Naive thymus-derived CD4-positive, alpha-beta T cell (primary cell): ENCODE measurements around the gene MED12L. TPM values are rescaled to one million over a fixed set of nuclear protein-coding genes. Genes with fewer than 3 reads are reported as not detected.
"Not testable (repeated sequence)": the region's sequence is repeated elsewhere in the genome, so short reads cannot be mapped to it uniquely, and the experiment has no call there.

Experiments
- ATAC-seq: fragments of 150-1000 bp; cut with Tn5 transposase; 2 replicates; pipeline ENCODE4 v1.10.0; 2021; ENCODE audit warnings: mild to moderate bottlenecking, moderate library complexity
- CTCF ChIA-PET: fragments of 350-600 bp; sonication (Branson Sonifier 250); formaldehyde crosslinking; loops from one replicate; lab custom pipeline; 2021; ENCODE audit warnings: antibody characterized with exemption; lab: Charles Lee
- POLR2A ChIA-PET: fragments of 350-600 bp; sonication (Branson Sonifier 250); formaldehyde crosslinking; loops from one replicate; lab custom pipeline; 2021; ENCODE audit warnings: antibody characterized with exemption, inconsistent platforms; lab: Charles Lee
- DNase-seq, 9 donors: peaks; one replicate each; pipeline versions ENCODE4 v3.0.0 to v3.0.0-alpha.2; 2020 to 2022; ENCODE audit warnings: mixed read lengths in 1 of 9
- H3K27ac ChIP-seq: one replicate; pipeline ENCODE4 v1.7.0; 2013; ENCODE audit warnings: mild to moderate bottlenecking, low read depth, low read length, moderate library complexity
- H3K27me3 ChIP-seq, 2 donors: one replicate each; pipeline ENCODE4 v1.7.0; 2013; ENCODE audit warnings: low read length in 2 of 2, mild to moderate bottlenecking in 2 of 2, moderate library complexity in 2 of 2; ENCODE audit not compliant: control insufficient read depth in 2 of 2, insufficient read depth in 2 of 2
- H3K36me3 ChIP-seq, 3 experiments: 1 replicate in 2 of 3; 2 replicates in 1 of 3; pipeline ENCODE4 v1.7.0; 2013; ENCODE audit warnings: low read length in 3 of 3, mild to moderate bottlenecking in 3 of 3, moderate library complexity in 1 of 3; ENCODE audit not compliant: insufficient read depth in 3 of 3, control insufficient read depth in 2 of 3
- H3K4me1 ChIP-seq, 2 donors: one replicate each; pipeline ENCODE4 v1.7.0; 2013; ENCODE audit warnings: low read length in 2 of 2, mild to moderate bottlenecking in 2 of 2, moderate library complexity in 1 of 2; ENCODE audit not compliant: control insufficient read depth in 2 of 2, insufficient read depth in 2 of 2
- H3K4me3 ChIP-seq: 2 replicates; pipeline ENCODE4 v1.7.0; 2013; ENCODE audit warnings: mild to moderate bottlenecking, low read length
- H3K9me3 ChIP-seq, 3 experiments: 1 replicate in 2 of 3; 2 replicates in 1 of 3; pipeline ENCODE4 v1.7.0; 2013; ENCODE audit warnings: low read length in 3 of 3; ENCODE audit not compliant: control insufficient read depth in 2 of 3
- H3K27ac Mint-ChIP-seq, 9 donors: one replicate each; pipeline ENCODE4 v1.8.0; 2020 to 2022; ENCODE audit warnings: mixed read lengths in 9 of 9, mild to moderate bottlenecking in 8 of 9, moderate library complexity in 5 of 9, inconsistent platforms in 2 of 9
- H3K27me3 Mint-ChIP-seq, 5 donors: one replicate each; pipeline ENCODE4 v1.8.0; 2021 to 2022; ENCODE audit warnings: mixed read lengths in 5 of 5, mild to moderate bottlenecking in 1 of 5
- H3K36me3 Mint-ChIP-seq, 5 donors: one replicate each; pipeline ENCODE4 v1.8.0; 2020 to 2022; ENCODE audit warnings: mixed read lengths in 5 of 5, mild to moderate bottlenecking in 3 of 5, inconsistent platforms in 1 of 5
- H3K4me1 Mint-ChIP-seq, 7 donors: one replicate each; pipeline ENCODE4 v1.8.0; 2020 to 2022; ENCODE audit warnings: mixed read lengths in 7 of 7, mild to moderate bottlenecking in 3 of 7, inconsistent platforms in 1 of 7
- H3K4me3 Mint-ChIP-seq, 10 donors: one replicate each; pipeline ENCODE4 v1.8.0; 2020 to 2022; ENCODE audit warnings: mild to moderate bottlenecking in 10 of 10, mixed read lengths in 10 of 10, moderate library complexity in 6 of 10, inconsistent platforms in 2 of 10
- H3K9me3 Mint-ChIP-seq, 11 donors: one replicate each; pipeline ENCODE4 v1.8.0; 2020 to 2022; ENCODE audit warnings: mixed read lengths in 11 of 11, mild to moderate bottlenecking in 4 of 11, inconsistent platforms in 1 of 11, moderate library complexity in 1 of 11
- intact Hi-C, 2 donors: fragments of 100-400 bp; cut with micrococcal nuclease; formaldehyde crosslinking; loops; one replicate each; pipeline ENCODE4 v1.15.1; 2023
- polyA plus RNA-seq, 2 donors: library from polyadenylated mRNA; unstranded; fragments of 300-500 nt; fragmentation: Illumina TruSeq; gene quantifications; one replicate each; pipeline ENCODE4 v1.2.3, GENCODE V29; 2021
- total RNA-seq, 6 experiments: library from RNA in 5 of 6; stranded (reverse) in 5 of 6; gene quantifications; 1 replicate in 5 of 6; 2 replicates in 1 of 6; pipeline ENCODE4 v1.2.3 and lab custom pipeline; 2021 to 2026

MED12L gene
- total and polyA plus RNA-seq, 7 experiments from 2014 or later, result 0.32 to 4.9 (median 0.68) TPM; not detected in 2

DNA sequence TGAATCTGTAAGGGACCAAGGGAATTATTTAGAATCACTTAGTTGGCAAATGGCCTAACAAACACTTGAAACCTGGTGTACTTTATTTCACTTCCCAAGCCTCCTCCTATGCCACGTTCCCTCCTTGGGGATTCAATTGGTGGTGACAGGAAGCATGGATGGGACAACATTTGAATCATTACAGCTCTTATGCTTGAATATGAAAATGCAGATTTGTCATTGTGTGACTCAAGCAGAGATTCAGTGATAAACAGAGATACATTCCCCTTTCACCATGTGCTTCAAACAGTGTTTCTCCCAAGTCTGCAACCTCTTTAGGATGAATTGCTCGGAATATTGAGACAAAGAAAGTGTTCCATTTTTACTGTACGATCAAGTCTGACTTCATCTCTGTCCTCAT is 32.7 kb upstream of the MED12L start:
- no peak overlapping the region for H3K27ac ChIP-seq
- H3K9me3 ChIP-seq, result no peaks in the 10 kb centered on the region
- peaks cover 0 to 2% (median 0%) of the 10 kb centered on the region in 11 donors for H3K9me3 Mint-ChIP-seq
- no peak overlapping the region for H3K27ac Mint-ChIP-seq
- POLR2A ChIA-PET, result no interaction called here
- H3K4me3 ChIP-seq, result no peak overlapping the region
- DNase-seq (no peak), ATAC-seq (no peak)
- H3K27me3 Mint-ChIP-seq, result peaks cover 9 to 29% (median 13%) of the 10 kb centered on the region in 5 donors
- no peak overlapping the region for H3K4me3 Mint-ChIP-seq
- CTCF ChIA-PET, result no interaction called here
- no peaks in the 10 kb centered on the region for H3K27me3 ChIP-seq
- intact Hi-C loops, result no loop called here
- H3K4me1 ChIP-seq, result no peaks in the 10 kb centered on the region
- no peaks in the 10 kb centered on the region for H3K4me1 Mint-ChIP-seq
- H3K36me3 Mint-ChIP-seq, result no peaks in the 10 kb centered on the region
- H3K36me3 ChIP-seq, result no peaks in the 10 kb centered on the region

DNA sequence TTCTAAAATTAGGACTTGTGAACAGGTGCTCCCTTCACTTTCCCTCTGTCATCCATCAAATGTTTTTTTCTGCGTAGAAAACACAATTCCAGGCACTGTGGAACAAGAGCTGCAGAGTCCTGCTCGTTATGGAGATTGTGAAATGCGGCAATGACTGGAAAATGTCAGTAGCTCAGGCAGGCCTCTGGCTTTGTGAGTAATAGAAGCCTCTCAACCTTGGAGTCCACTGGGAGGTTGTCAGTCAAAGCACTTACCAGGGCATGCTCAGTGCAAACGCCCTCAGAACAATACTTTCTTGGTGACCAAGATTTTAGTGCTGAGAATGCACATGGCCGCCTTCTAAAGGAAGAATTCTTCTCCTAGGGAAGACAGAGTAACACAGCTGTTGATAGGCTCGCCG is 26.7 kb upstream of the MED12L start:
- no peaks in the 10 kb centered on the region for H3K36me3 ChIP-seq
- CTCF ChIA-PET, result no interaction called here

DNA sequence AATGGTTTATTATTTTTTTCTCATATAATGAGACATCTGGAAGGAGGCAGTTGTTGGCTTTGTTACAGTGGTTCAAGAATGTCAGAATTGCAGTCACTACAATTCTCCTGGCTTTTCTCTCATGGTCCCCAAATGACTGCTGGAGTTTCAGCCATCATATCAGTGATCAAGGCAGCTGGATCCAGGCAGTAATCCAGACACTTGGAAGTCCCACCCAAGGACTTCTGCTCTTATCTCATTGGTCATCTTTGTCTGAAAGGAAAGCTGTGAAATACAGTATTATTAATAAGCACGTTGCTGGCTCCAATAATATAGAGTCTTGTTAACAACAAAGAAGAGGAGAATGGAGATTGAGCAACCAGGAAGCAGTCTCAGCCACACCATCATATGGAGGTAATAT is 22.9 kb upstream of the MED12L start:
- Mint-ChIP-seq H3K4me1 (no peaks in the 10 kb centered on the region), H3K36me3 (no peaks in the 10 kb centered on the region), H3K9me3 (peaks cover 0 to 3% (median 0%) of the 10 kb centered on the region in 11 donors), H3K27ac (no peak overlapping the region), H3K27me3 (peaks cover 10 to 24% (median 13%) of the 10 kb centered on the region in 5 donors), H3K4me3 (no peak overlapping the region)
- Histone ChIP-seq H3K9me3 (no peaks in the 10 kb centered on the region), H3K4me3 (no peak overlapping the region), H3K4me1 (no peaks in the 10 kb centered on the region), H3K36me3 (no peaks in the 10 kb centered on the region), H3K27me3 (no peaks in the 10 kb centered on the region), H3K27ac (no peak overlapping the region)
- ATAC-seq (no peak), DNase-seq (no peak)
- intact Hi-C loops, result no loop called here
- CTCF ChIA-PET, result no interaction called here
- POLR2A ChIA-PET, result no interaction called here

More for the DNA sequence above, 26.7 kb upstream of the MED12L start:
- Mint-ChIP-seq H3K27me3 (peaks cover 5 to 21% (median 12%) of the 10 kb centered on the region in 5 donors), H3K27ac (no peak overlapping the region), H3K9me3 (peaks cover 0 to 1% (median 0%) of the 10 kb centered on the region in 11 donors), H3K36me3 (no peaks in the 10 kb centered on the region), H3K4me1 (no peaks in the 10 kb centered on the region), H3K4me3 (no peak overlapping the region)
- no peak overlapping the region for H3K4me3 ChIP-seq
- ATAC-seq (no peak), DNase-seq (no peak)
- intact Hi-C loops, result no loop called here
- POLR2A ChIA-PET, result no interaction called here
- H3K4me1 ChIP-seq, result no peaks in the 10 kb centered on the region
- no peaks in the 10 kb centered on the region for H3K9me3 ChIP-seq
- H3K27ac ChIP-seq, result no peak overlapping the region
- no peaks in the 10 kb centered on the region for H3K27me3 ChIP-seq

DNA sequence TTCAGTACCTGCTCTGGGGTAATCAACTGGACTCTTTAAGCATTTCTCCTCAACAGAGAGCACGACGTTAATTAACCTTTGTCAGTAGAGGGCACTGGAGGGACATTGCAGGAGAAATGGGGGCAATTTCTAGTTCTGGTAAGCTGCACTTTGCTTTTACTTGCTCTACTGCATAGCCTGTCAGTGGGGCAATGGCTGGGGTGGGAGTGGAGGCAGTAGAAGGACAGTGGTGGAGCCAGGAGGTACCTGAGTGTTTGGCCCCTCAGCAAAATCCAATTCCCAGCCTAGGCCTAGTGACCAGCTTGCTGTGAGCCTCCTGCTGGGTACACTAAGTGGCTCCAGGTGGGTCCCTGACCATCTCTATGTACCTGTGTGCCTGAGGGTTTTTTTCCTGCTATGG is 18.3 kb upstream of the MED12L start:
- H3K4me3 ChIP-seq, result no peak overlapping the region
- DNase-seq (no peak), ATAC-seq (no peak)
- CTCF ChIA-PET, result interaction anchor here (0.9 kb wide), 1 partner anchor 75 kb away, joined by 6 read pairs; no protein-coding TSS in a partner anchor
- intact Hi-C loops, result loop anchor here (1.0 kb wide), 1 partner anchor 79 kb away; no protein-coding TSS in a partner anchor
- peaks cover 10 to 18% (median 14%) of the 10 kb centered on the region in 5 donors for H3K27me3 Mint-ChIP-seq
- no peaks in the 10 kb centered on the region for H3K36me3 ChIP-seq
- no peak overlapping the region for H3K4me3 Mint-ChIP-seq
- POLR2A ChIA-PET, result no interaction called here
- no peaks in the 10 kb centered on the region for H3K4me1 ChIP-seq
- no peaks in the 10 kb centered on the region for H3K9me3 ChIP-seq
- H3K36me3 Mint-ChIP-seq, result no peaks in the 10 kb centered on the region
- H3K27me3 ChIP-seq, result no peaks in the 10 kb centered on the region
- H3K4me1 Mint-ChIP-seq, result no peaks in the 10 kb centered on the region
- no peak overlapping the region for H3K27ac ChIP-seq
- peaks cover 0 to 1% (median 0%) of the 10 kb centered on the region in 11 donors for H3K9me3 Mint-ChIP-seq
- H3K27ac Mint-ChIP-seq, result no peak overlapping the region

DNA sequence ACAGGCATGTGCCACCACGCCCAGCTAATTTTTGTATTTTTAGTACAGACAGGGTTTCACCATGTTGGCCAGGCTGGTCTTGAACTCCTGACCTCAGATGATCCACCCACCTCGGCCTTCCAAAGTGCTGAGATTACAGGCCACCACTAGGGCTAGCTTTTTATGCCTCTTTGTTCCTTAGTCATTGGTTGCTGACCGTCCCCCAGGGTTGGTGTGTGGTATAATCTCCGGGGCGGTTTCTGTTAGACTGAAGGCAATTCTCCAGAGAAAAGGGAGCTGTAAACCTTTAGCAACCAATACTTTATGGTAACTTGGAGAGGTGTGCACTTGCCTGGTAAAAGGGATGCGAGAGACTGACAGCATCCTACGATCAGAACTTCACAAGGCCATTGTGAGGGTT is 12.6 kb upstream of the MED12L start:
- H3K27ac ChIP-seq, H3K9me3 ChIP-seq, H3K4me1 Mint-ChIP-seq, H3K4me3 ChIP-seq, H3K27me3 ChIP-seq, H3K9me3 Mint-ChIP-seq, H3K4me1 ChIP-seq, H3K27ac Mint-ChIP-seq, H3K27me3 Mint-ChIP-seq, DNase-seq, POLR2A ChIA-PET, CTCF ChIA-PET, H3K4me3 Mint-ChIP-seq, H3K36me3 ChIP-seq, intact Hi-C loops, ATAC-seq, H3K36me3 Mint-ChIP-seq: not testable (repeated sequence)

DNA sequence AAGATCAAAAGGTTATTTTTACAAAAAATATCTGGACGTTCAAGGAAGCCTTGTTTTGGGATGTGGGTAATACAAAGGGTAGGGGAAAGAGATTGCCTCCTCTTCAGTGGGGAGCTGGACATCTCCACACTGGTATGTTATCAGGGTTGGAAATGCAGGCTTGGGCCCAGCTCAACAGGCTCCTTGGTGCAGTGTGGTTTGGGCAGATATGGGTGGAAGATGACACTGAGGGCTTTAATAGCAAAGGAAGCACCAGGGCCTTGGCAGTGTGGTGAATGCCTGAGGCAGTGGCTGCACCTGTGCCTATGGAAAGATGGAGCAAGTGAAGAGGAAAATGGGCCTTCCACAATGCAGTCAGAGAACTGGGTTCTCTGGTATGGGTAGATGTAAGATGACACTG is 11.2 kb upstream of the MED12L start:
- H3K4me3 Mint-ChIP-seq, result no peak overlapping the region
- CTCF ChIA-PET, result no interaction called here
- H3K27ac Mint-ChIP-seq, result no peak overlapping the region
- ATAC-seq (no peak), DNase-seq (no peak)
- H3K27me3 ChIP-seq, result no peaks in the 10 kb centered on the region
- no peak overlapping the region for H3K27ac ChIP-seq
- H3K4me3 ChIP-seq, result no peak overlapping the region
- H3K4me1 Mint-ChIP-seq, result no peaks in the 10 kb centered on the region
- H3K27me3 Mint-ChIP-seq, result peaks cover 0 to 12% (median 0%) of the 10 kb centered on the region in 5 donors
- intact Hi-C loops, result no loop called here
- H3K9me3 Mint-ChIP-seq, result no peaks in the 10 kb centered on the region
- no peaks in the 10 kb centered on the region for H3K4me1 ChIP-seq
- H3K9me3 ChIP-seq, result no peaks in the 10 kb centered on the region
- H3K36me3 Mint-ChIP-seq, result no peaks in the 10 kb centered on the region
- no peaks in the 10 kb centered on the region for H3K36me3 ChIP-seq
- POLR2A ChIA-PET, result no interaction called here

DNA sequence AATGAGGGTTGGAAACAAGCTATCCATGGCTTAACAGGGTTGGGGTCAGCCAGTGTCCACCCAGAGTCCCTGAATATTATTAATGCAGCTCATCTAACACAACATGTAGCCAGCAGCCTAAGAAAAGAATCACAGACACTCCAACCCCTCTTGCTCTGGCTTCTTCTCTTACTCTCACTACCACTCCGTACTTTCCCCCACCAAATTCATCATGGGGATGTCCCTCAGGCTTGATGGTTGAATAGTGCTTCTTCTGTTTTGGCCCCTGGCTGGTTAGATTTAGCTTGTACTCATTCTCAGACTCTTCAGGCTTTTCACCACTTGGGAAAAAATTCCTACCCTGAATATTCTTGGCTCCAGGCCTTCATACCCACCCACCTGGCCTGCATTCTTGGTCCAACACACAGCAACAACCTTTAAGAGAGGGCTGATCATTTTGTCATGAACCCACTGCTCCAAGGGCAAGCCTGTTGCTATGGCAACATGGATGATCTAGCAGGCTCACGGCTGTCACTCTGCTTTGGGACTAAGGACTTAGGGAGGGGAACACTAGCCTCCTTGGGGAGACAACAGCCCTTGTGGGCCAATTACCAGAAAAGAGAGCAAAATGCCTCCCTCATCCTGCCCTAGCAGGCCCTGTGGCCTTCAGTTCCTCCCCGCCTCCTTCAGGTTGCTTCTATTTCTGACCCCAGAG is 9.4 kb upstream of the MED12L start:
- no peaks in the 10 kb centered on the region for H3K4me1 Mint-ChIP-seq
- Histone ChIP-seq H3K9me3 (no peaks in the 10 kb centered on the region), H3K4me1 (no peaks in the 10 kb centered on the region), H3K36me3 (no peaks in the 10 kb centered on the region), H3K27me3 (no peaks in the 10 kb centered on the region), H3K4me3 (no peak overlapping the region), H3K27ac (no peak overlapping the region)
- H3K36me3 Mint-ChIP-seq, result no peaks in the 10 kb centered on the region
- no peak overlapping the region for H3K4me3 Mint-ChIP-seq
- ChIA-PET CTCF (no interaction called here), POLR2A (no interaction called here)
- DNase-seq (no peak), ATAC-seq (no peak)
- no peak overlapping the region for H3K27ac Mint-ChIP-seq
- no peaks in the 10 kb centered on the region for H3K9me3 Mint-ChIP-seq
- peaks cover 9 to 21% (median 11%) of the 10 kb centered on the region in 5 donors for H3K27me3 Mint-ChIP-seq
- intact Hi-C loops, result no loop called here
